H1 (cell line): ENCODE measurements around the gene PCGF6. TPM values are rescaled to one million over a fixed set of nuclear protein-coding genes. Genes with fewer than 3 reads are reported as not detected.

Source experiments
- CTCF ChIA-PET: fragments of 300-600 bp; sonication (Branson Sonifier 250); formaldehyde crosslinking; loops from one replicate; lab custom pipeline; 2021; ENCODE audit not compliant: partially characterized antibody; lab: Charles Lee
- POLR2A ChIA-PET: fragments of 300-600 bp; sonication (Branson Sonifier 250); formaldehyde crosslinking; loops from one replicate; lab custom pipeline; 2021; ENCODE audit warnings: inconsistent platforms; ENCODE audit not compliant: partially characterized antibody; lab: Charles Lee
- DNase-seq, 2 experiments: peaks; one replicate each; pipeline versions ENCODE4 v3.0.0 to v3.0.0-alpha.2; 2010 to 2022; ENCODE audit warnings: low spot score in 2 of 2, low read depth in 1 of 2, mixed read lengths in 1 of 2
- FAIRE-seq: peaks from 2 replicates; lab custom pipeline; 2011; peaks lifted over from hg19 to GRCh38; lab: Jason Lieb, UNC
- H2AFZ ChIP-seq: 2 replicates; pipeline ENCODE4 v1.8.1; 2012; ENCODE audit warnings: low read length, inconsistent platforms
- H2AK5ac ChIP-seq: 2 replicates; pipeline ENCODE4 v1.6.1; 2013; ENCODE audit warnings: low read depth, low read length
- H2BK120ac ChIP-seq: replicated peaks from 2 replicates; pipeline ENCODE3; 2013; ENCODE audit warnings: low read depth, low read length, inconsistent platforms
- H2BK12ac ChIP-seq: 2 replicates; pipeline ENCODE4 v1.6.1; 2013; ENCODE audit warnings: low read depth, low read length
- H2BK15ac ChIP-seq: 2 replicates; pipeline ENCODE4 v1.6.1; 2013; ENCODE audit warnings: low read length
- H2BK20ac ChIP-seq: 2 replicates; pipeline ENCODE4 v1.6.1; 2013; ENCODE audit warnings: low read length
- H2BK5ac ChIP-seq: 2 replicates; pipeline ENCODE4 v1.6.1; 2013; ENCODE audit warnings: low read depth, low read length
- H3K14ac ChIP-seq: 2 replicates; pipeline ENCODE4 v1.6.1; 2013; ENCODE audit warnings: inconsistent platforms; ENCODE audit not compliant: insufficient read length
- H3K18ac ChIP-seq: 2 replicates; pipeline ENCODE4 v1.6.1; 2013; ENCODE audit warnings: low read length; ENCODE audit errors: extremely low read depth
- H3K23ac ChIP-seq: 2 replicates; pipeline ENCODE4 v1.6.1; 2013; ENCODE audit warnings: inconsistent platforms; ENCODE audit not compliant: insufficient read length
- H3K23me2 ChIP-seq: 2 replicates; pipeline ENCODE4 v1.6.1; 2013; ENCODE audit warnings: low read depth, low read length
- H3K27ac ChIP-seq: 2 replicates; pipeline ENCODE4 v1.6.1; 2011; ENCODE audit warnings: low read depth, low read length, inconsistent platforms
- H3K27me3 ChIP-seq, 4 experiments: replicated peaks in 1 of 4; 1 replicate in 1 of 4; 2 replicates in 3 of 4; pipeline versions ENCODE4 v1.6.1 to v1.8.1; 2011 to 2013; ENCODE audit warnings: low read length in 3 of 4, mild to moderate bottlenecking in 3 of 4, inconsistent platforms in 2 of 4, mixed read lengths in 2 of 4, moderate library complexity in 1 of 4; ENCODE audit not compliant: control insufficient read depth in 3 of 4, insufficient read depth in 3 of 4; ENCODE audit errors: extremely low read depth in 1 of 4
- H3K36me3 ChIP-seq, 4 experiments: 2 replicates each; pipeline versions ENCODE4 v1.6.1 to v1.8.1; 2011 to 2013; ENCODE audit warnings: mild to moderate bottlenecking in 4 of 4, low read length in 3 of 4, moderate library complexity in 2 of 4, control low read depth in 1 of 4, inconsistent platforms in 1 of 4; ENCODE audit not compliant: insufficient read depth in 4 of 4, control insufficient read depth in 2 of 4
- H3K4ac ChIP-seq: replicated peaks from 2 replicates; pipeline ENCODE3; 2013; ENCODE audit warnings: low read length, low read depth, mixed read lengths, inconsistent platforms; ENCODE audit not compliant: insufficient read length
- H3K4me1 ChIP-seq, 4 experiments: replicated peaks in 1 of 4; 1 replicate in 1 of 4; 2 replicates in 3 of 4; pipeline versions ENCODE4 v1.6.1 to v1.8.1; 2011 to 2013; ENCODE audit warnings: low read length in 3 of 4, inconsistent platforms in 2 of 4, mixed read lengths in 1 of 4; ENCODE audit not compliant: insufficient read depth in 4 of 4, control insufficient read depth in 3 of 4
- H3K4me2 ChIP-seq, 2 experiments: 2 replicates each; pipeline versions ENCODE4 v1.6.1 to v1.8.1; 2011 to 2013; ENCODE audit warnings: low read depth in 2 of 2, low read length in 2 of 2, control low read depth in 1 of 2, inconsistent platforms in 1 of 2, mild to moderate bottlenecking in 1 of 2; ENCODE audit not compliant: insufficient read depth in 1 of 2
- H3K4me3 ChIP-seq, 4 experiments: fragments of 200-600, 300-600 bp in 1 of 4; sonication (generic), shearing (Covaris generic), sonication (Bioruptor Twin) in 1 of 4; 2 replicates each; pipeline versions ENCODE4 v1.5.1 to v1.8.1; 2011 to 2016; ENCODE audit warnings: low read length in 4 of 4, low read depth in 3 of 4, control low read depth in 2 of 4, inconsistent platforms in 2 of 4, mild to moderate bottlenecking in 2 of 4, mixed read lengths in 1 of 4, moderate library complexity in 1 of 4; ENCODE audit not compliant: insufficient read depth in 2 of 4; ENCODE audit errors: extremely low read depth in 1 of 4
- H3K56ac ChIP-seq: replicated peaks from 2 replicates; pipeline ENCODE3; 2013; ENCODE audit warnings: low read depth, mild to moderate bottlenecking, mixed read lengths, low read length, inconsistent platforms; ENCODE audit not compliant: insufficient read length
- H3K79me1 ChIP-seq: 2 replicates; pipeline ENCODE4 v1.6.1; 2013; ENCODE audit warnings: low read depth, low read length, control low read depth
- H3K79me2 ChIP-seq, 2 experiments: 2 replicates each; pipeline versions ENCODE4 v1.6.1 to v1.8.1; 2012 to 2013; ENCODE audit warnings: low read length in 2 of 2, mild to moderate bottlenecking in 2 of 2, inconsistent platforms in 1 of 2; ENCODE audit not compliant: insufficient read depth in 2 of 2, control insufficient read depth in 1 of 2
- H3K9ac ChIP-seq, 4 experiments: replicated peaks in 1 of 4; 1 replicate in 1 of 4; 2 replicates in 3 of 4; pipeline versions ENCODE4 v1.6.1 to v1.8.1; 2011 to 2013; ENCODE audit warnings: low read depth in 3 of 4, low read length in 3 of 4, control low read depth in 2 of 4, mild to moderate bottlenecking in 2 of 4, moderate library complexity in 2 of 4, inconsistent platforms in 1 of 4; ENCODE audit errors: extremely low read depth in 1 of 4
- H3K9me3 ChIP-seq, 2 experiments: 2 replicates each; pipeline versions ENCODE4 v1.6.1 to v1.8.1; 2012 to 2013; ENCODE audit warnings: mild to moderate bottlenecking in 2 of 2, moderate library complexity in 2 of 2, control low read depth in 1 of 2, inconsistent platforms in 1 of 2, low read depth in 1 of 2, low read length in 1 of 2, mixed read lengths in 1 of 2; ENCODE audit not compliant: insufficient read depth in 2 of 2
- H4K20me1 ChIP-seq, 2 experiments: replicated peaks in 1 of 2; 2 replicates each; pipeline versions ENCODE3 to v1.8.1; 2011 to 2013; ENCODE audit warnings: inconsistent platforms in 2 of 2, low read length in 2 of 2, mild to moderate bottlenecking in 1 of 2; ENCODE audit not compliant: insufficient read depth in 2 of 2, control insufficient read depth in 1 of 2
- H4K5ac ChIP-seq: 2 replicates; pipeline ENCODE4 v1.6.1; 2013; ENCODE audit warnings: low read length, low read depth, mixed read lengths, inconsistent platforms; ENCODE audit not compliant: insufficient read length
- H4K8ac ChIP-seq: 2 replicates; pipeline ENCODE4 v1.8.0; 2013; ENCODE audit warnings: mild to moderate bottlenecking, moderate library complexity, low read length, inconsistent platforms; ENCODE audit not compliant: insufficient read depth; ENCODE audit errors: extremely low read depth
- H4K91ac ChIP-seq: replicated peaks from 2 replicates; pipeline ENCODE3; 2013; ENCODE audit warnings: low read length, mixed read lengths, inconsistent platforms; ENCODE audit not compliant: insufficient read length
- BRCA1 ChIP-seq: IDR thresholded peaks from 2 replicates; pipeline ENCODE4 v1.6.1; 2012; ENCODE audit warnings: low read depth, low read length, improper control_type of control experiment
- CBX5 ChIP-seq: fragments of 300-800, 300-1000 bp; sonication (generic); IDR thresholded peaks from 2 replicates; pipeline ENCODE4 v1.7.1; 2016; ENCODE audit warnings: antibody characterized with exemption, low read length, low read depth
- CBX8 ChIP-seq: fragments of 300-800, 300-1000 bp; sonication (generic); IDR thresholded peaks from 2 replicates; pipeline ENCODE4 v1.7.1; 2016; ENCODE audit warnings: low read depth, low read length, borderline replicate concordance
- GABPA ChIP-seq: IDR thresholded peaks from 2 replicates; pipeline ENCODE4 v1.6.1; 2011; ENCODE audit warnings: mild to moderate bottlenecking, low read length, moderate library complexity, borderline replicate concordance; ENCODE audit not compliant: insufficient read depth
- KDM5A ChIP-seq: fragments of 200-600 bp; IDR thresholded peaks from 2 replicates; pipeline ENCODE4 v1.7.1; 2012; ENCODE audit warnings: mild to moderate bottlenecking, low read length, inconsistent platforms, mixed read lengths
- PHF8 ChIP-seq: fragments of 200-600 bp; sonication (generic); conservative IDR thresholded peaks from 2 replicates; pipeline ENCODE4 v1.7.1; 2012; ENCODE audit warnings: low read depth, mild to moderate bottlenecking, inconsistent platforms, low read length, moderate library complexity
- POLR2AphosphoS5 ChIP-seq: IDR thresholded peaks from 2 replicates; pipeline ENCODE4 v1.6.1; 2011; ENCODE audit warnings: low read depth, low read length
- RFX5 ChIP-seq: IDR thresholded peaks from 2 replicates; pipeline ENCODE4 v1.6.1; 2011; ENCODE audit warnings: low read depth, low read length, improper control_type of control experiment, borderline replicate concordance
- RXRA ChIP-seq: IDR thresholded peaks from 2 replicates; pipeline ENCODE4 v1.6.1; 2011; ENCODE audit warnings: low read depth, mild to moderate bottlenecking, low read length, moderate library complexity; ENCODE audit not compliant: insufficient read depth
- SIRT6 ChIP-seq: IDR thresholded peaks from one replicate; pipeline ENCODE4 v1.7.1; 2012; ENCODE audit warnings: low read length, inconsistent platforms
- TBP ChIP-seq: IDR thresholded peaks from 2 replicates; pipeline ENCODE4 v1.6.1; 2011; ENCODE audit warnings: low read depth, low read length, improper control_type of control experiment
- YY1 ChIP-seq: IDR thresholded peaks from 2 replicates; pipeline ENCODE4 v1.6.1; 2011; ENCODE audit warnings: low read depth, mild to moderate bottlenecking, low read length
- WGBS, 2 experiments: shearing (Covaris generic) in 1 of 2; methylation state at CpG; one replicate each; pipeline versions ENCODE4 v1.1.6 to v1.1.7; 2013 to 2015; ENCODE audit warnings: low lambda C conversion rate in 2 of 2, mixed read lengths in 2 of 2, inconsistent platforms in 1 of 2, low coverage in 1 of 2, missing lambda C conversion rate in 1 of 2; ENCODE audit not compliant: insufficient replicate concordance in 2 of 2, insufficient coverage in 1 of 2, insufficient read length in 1 of 2; ENCODE audit errors: extremely low coverage in 1 of 2, missing lambda C conversion rate in 1 of 2; 5-methylcytosine and 5-hydroxymethylcytosine counted together
- polyA plus RNA-seq, 7 experiments: library from polyadenylated mRNA; depleted of rRNA in 3 of 7; stranded (reverse) in 5 of 7; unstranded in 2 of 7; fragments of >200 nt in 5 of 7; fragments of 200-250 nt in 2 of 7; gene quantifications; 1 replicate in 5 of 7; 2 replicates in 1 of 7; 4 replicates in 1 of 7; pipeline versions ENCODE4 v1.2.1 to v1.2.3, GENCODE V29; 2011 to 2013; ENCODE audit warnings: missing spikeins in 2 of 7, mixed read lengths in 2 of 7
- total RNA-seq: library from RNA; stranded (reverse); fragmentation: NEBNext Ultra II Directional; extraction: Animal tissue kit (Norgen Biotek cat#: 25700); gene quantifications from 2 replicates; pipeline ENCODE4 v1.2.1, GENCODE V29; 2021
- TF ChIP-seq, protein P1 (sequence below): IDR thresholded peaks from 2 replicates; pipeline ENCODE4 v1.6.1; 2012; ENCODE audit warnings: inconsistent platforms
- TF ChIP-seq, protein P2 (sequence below): IDR thresholded peaks from 2 replicates; pipeline ENCODE4 v1.6.1; 2011; ENCODE audit warnings: low read depth, mild to moderate bottlenecking, low read length; ENCODE audit not compliant: insufficient read depth

PCGF6 gene
- total and polyA plus RNA-seq, 2 of the 8 experiments (the other 6 are each of a cell fraction or from before 2014, with no cell fraction given), result 6.9 to 18.6 TPM

DNA sequence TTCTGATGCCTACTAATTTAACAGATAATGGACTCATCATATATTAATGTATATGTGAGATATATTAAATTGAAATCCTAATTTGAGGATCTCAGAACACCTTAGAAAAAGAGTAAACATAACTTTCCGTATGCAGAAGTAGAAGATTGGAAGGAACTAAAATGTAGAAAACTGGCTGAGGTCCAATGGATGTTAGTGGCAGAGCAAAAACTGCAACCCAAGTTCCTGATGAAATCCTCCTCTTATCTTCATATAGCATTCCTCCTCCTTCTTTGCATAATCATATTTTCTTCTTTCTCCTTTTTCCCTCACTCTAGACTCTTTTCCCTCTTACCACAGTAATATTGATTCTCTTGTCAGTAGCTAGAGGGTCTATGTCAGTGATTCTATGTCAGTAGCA, 68.0 kb downstream of the PCGF6 start:
- Histone ChIP-seq H3K4me3 (no peak overlapping the region), H3K18ac (no peak overlapping the region), H3K23me2 (peaks cover 1% of the 10 kb centered on the region; the same call in 1 of the 2 replicates), H2BK12ac (no peak overlapping the region), H3K9ac (no peak overlapping the region), H3K27ac (no peak overlapping the region), H3K36me3 (no peaks in the 10 kb centered on the region; a peak in 1 of 8 replicates), H3K56ac (no peak overlapping the region), H4K8ac (no peak overlapping the region), H3K4me1 (peaks cover 7 to 12% (median 11%) of the 10 kb centered on the region in 4 experiments), H3K27me3 (peaks cover 6 to 12% (median 10%) of the 10 kb centered on the region in 4 experiments), H4K20me1 (peaks cover 3 to 8% of the 10 kb centered on the region in 2 experiments), H3K14ac (no peak overlapping the region), H3K23ac (no peak overlapping the region), H2AFZ (no peak overlapping the region), H3K79me1 (no peaks in the 10 kb centered on the region), H3K4ac (no peak overlapping the region), H2BK120ac (no peak overlapping the region), H3K9me3 (no peaks in the 10 kb centered on the region), H3K79me2 (no peaks in the 10 kb centered on the region), H2BK20ac (no peak overlapping the region), H2BK15ac (no peak overlapping the region), H4K5ac (no peak overlapping the region), H4K91ac (no peak overlapping the region), H2BK5ac (no peak overlapping the region), H3K4me2 (no peak overlapping the region), H2AK5ac (no peak overlapping the region)
- ChIA-PET POLR2A (no interaction called here), CTCF (interaction anchor here (0.7 kb wide), 1 partner anchor 79 kb away, joined by 3 read pairs; no protein-coding TSS in a partner anchor)
- FAIRE-seq (no peak), DNase-seq (no peak)
- WGBS, 2 experiments, result 67% methylated on average over 1 of the region's 1 CpG; no CpG with 5 or more reads in 1 of the 2 experiments
- no peak for TF ChIP-seq YY1
- no peak for TF ChIP-seq PHF8
- TF ChIP-seq, protein P1, sequence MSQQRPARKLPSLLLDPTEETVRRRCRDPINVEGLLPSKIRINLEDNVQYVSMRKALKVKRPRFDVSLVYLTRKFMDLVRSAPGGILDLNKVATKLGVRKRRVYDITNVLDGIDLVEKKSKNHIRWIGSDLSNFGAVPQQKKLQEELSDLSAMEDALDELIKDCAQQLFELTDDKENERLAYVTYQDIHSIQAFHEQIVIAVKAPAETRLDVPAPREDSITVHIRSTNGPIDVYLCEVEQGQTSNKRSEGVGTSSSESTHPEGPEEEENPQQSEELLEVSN, result no peak
- TF ChIP-seq POLR2AphosphoS5, result no peak
- TF ChIP-seq BRCA1, result no peak
- TF ChIP-seq TBP, result no peak
- TF ChIP-seq RFX5, result no peak
- TF ChIP-seq, protein P2, sequence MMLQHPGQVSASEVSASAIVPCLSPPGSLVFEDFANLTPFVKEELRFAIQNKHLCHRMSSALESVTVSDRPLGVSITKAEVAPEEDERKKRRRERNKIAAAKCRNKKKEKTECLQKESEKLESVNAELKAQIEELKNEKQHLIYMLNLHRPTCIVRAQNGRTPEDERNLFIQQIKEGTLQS, result no peak
- no peak for TF ChIP-seq RXRA
- no peak for TF ChIP-seq KDM5A
- TF ChIP-seq SIRT6, result no peak
- TF ChIP-seq GABPA, result no peak
- no peak for TF ChIP-seq CBX8
- TF ChIP-seq CBX5, result no peak
